Lower leg skin (tissue), 3 donors: ENCODE measurements around the gene BST2.

Experiments
- POLR2A ChIP-seq, 2 donors: fragments of 450-650 bp; IDR thresholded peaks; one replicate each; pipeline ENCODE4 v1.6.1; 2016 to 2017; ENCODE audit warnings: antibody characterized with exemption in 2 of 2, mild to moderate bottlenecking in 1 of 2, moderate library complexity in 1 of 2
- TF ChIP-seq, protein P1 (sequence below), 3 donors: fragments of 450-650 bp; IDR thresholded peaks; one replicate each; pipeline ENCODE4 v1.5.1; 2016; ENCODE audit warnings: antibody characterized with exemption in 3 of 3, mild to moderate bottlenecking in 3 of 3, moderate library complexity in 2 of 3

DNA sequence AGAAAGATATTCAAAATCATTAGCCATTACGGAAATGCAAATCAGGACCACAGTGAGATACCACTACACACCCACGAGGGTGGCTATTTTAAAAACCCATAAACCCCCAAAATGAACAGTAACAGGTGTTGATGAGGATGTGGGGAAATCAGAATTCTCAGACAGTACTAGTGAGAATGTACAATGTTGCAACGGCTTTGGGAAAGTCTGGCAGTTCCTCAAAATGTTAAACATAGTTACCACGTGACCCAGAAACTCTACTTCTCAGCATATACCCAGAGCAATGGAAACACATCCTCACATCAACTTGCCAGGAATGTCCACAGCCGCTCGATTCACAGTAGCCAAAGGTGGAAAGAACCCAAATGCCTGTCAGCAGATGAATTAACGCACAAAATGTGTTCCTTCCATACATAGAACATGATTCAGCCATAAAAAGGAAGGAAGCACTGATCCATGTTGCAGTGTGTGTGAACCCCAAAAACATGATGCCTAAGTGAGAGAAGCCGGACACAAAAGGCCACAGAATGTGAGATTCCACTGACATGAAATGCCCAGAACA, 35.3 kb downstream of the BST2 start:
- TF ChIP-seq, protein P1, sequence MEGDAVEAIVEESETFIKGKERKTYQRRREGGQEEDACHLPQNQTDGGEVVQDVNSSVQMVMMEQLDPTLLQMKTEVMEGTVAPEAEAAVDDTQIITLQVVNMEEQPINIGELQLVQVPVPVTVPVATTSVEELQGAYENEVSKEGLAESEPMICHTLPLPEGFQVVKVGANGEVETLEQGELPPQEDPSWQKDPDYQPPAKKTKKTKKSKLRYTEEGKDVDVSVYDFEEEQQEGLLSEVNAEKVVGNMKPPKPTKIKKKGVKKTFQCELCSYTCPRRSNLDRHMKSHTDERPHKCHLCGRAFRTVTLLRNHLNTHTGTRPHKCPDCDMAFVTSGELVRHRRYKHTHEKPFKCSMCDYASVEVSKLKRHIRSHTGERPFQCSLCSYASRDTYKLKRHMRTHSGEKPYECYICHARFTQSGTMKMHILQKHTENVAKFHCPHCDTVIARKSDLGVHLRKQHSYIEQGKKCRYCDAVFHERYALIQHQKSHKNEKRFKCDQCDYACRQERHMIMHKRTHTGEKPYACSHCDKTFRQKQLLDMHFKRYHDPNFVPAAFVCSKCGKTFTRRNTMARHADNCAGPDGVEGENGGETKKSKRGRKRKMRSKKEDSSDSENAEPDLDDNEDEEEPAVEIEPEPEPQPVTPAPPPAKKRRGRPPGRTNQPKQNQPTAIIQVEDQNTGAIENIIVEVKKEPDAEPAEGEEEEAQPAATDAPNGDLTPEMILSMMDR (IDR thresholded peaks at IDR 0.05), result no peak
- TF ChIP-seq POLR2A (IDR thresholded peaks at IDR 0.05), result no peak
